Measurements from ENCODE around the gene UNC5C. TPM values are rescaled to one million over a fixed set of nuclear protein-coding genes. Genes with fewer than 3 reads are reported as not detected.

The UNC5C gene
- total RNA-seq, 1 experiment from 2014 or later: not detected

DNA sequence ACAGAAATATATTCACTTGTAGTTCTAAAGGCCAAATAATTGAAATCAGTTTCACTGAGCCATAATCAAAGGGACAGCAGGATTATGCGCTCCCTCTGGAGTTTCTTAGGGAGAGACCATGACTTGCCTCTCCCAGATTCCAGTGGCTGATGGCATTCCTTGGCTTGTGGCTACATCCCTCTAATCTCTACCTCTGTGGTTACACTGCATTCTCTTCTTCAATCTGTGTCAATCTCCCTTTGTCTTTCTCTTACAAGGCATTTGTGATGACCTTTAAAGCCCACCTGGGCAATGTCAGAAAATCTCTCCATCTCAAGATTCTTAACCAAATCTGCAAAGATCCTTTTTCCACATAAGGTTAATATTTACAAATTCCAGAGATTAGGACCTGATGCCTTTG lies 260.2 kb downstream of the UNC5C start:
- DNase-seq: no peak
- Mint-ChIP-seq H3K9me3 (ENCODE audit: unreplicated experiment) (no peaks in the 10 kb centered on the region), H3K4me1 (ENCODE audit: low read depth, unreplicated experiment) (no peaks in the 10 kb centered on the region), H3K4me3 (ENCODE audit: unreplicated experiment) (no peak overlapping the region), H3K36me3 (ENCODE audit: insufficient read depth, unreplicated experiment) (no peaks in the 10 kb centered on the region), H3K27ac (ENCODE audit: unreplicated experiment) (no peak overlapping the region), H3K27me3 (ENCODE audit: insufficient read depth, unreplicated experiment) (no peaks in the 10 kb centered on the region)
- TF ChIP-seq, protein P1, sequence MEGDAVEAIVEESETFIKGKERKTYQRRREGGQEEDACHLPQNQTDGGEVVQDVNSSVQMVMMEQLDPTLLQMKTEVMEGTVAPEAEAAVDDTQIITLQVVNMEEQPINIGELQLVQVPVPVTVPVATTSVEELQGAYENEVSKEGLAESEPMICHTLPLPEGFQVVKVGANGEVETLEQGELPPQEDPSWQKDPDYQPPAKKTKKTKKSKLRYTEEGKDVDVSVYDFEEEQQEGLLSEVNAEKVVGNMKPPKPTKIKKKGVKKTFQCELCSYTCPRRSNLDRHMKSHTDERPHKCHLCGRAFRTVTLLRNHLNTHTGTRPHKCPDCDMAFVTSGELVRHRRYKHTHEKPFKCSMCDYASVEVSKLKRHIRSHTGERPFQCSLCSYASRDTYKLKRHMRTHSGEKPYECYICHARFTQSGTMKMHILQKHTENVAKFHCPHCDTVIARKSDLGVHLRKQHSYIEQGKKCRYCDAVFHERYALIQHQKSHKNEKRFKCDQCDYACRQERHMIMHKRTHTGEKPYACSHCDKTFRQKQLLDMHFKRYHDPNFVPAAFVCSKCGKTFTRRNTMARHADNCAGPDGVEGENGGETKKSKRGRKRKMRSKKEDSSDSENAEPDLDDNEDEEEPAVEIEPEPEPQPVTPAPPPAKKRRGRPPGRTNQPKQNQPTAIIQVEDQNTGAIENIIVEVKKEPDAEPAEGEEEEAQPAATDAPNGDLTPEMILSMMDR (IDR thresholded peaks at IDR 0.05; ENCODE audit: insufficient read depth in 1 of 2, low read depth in 1 of 2, low read length in 1 of 2, severe bottlenecking in 1 of 2, unreplicated experiment in 1 of 2): no peak
- POLR2A ChIA-PET: no interaction called here
- Histone ChIP-seq H3K4me3 (ENCODE audit: low read depth, low read length) (no peak overlapping the region), H3K9me3 (peaks cover 4% of the 10 kb centered on the region; the same call in 1 of the 2 replicates), H3K36me3 (ENCODE audit: control insufficient read depth, insufficient read depth, low read length) (no peaks in the 10 kb centered on the region), H3K4me1 (peaks cover 13% of the 10 kb centered on the region), H3K27me3 (replicated peaks; ENCODE audit: control insufficient read depth, insufficient read depth, low read length) (no peaks in the 10 kb centered on the region)
- CTCF ChIA-PET: no interaction called here
- no TSS peak for BruUV-seq (replicated peaks)
- intact Hi-C loops (cut with micrococcal nuclease; ENCODE audit: unreplicated experiment): no loop called here

DNA sequence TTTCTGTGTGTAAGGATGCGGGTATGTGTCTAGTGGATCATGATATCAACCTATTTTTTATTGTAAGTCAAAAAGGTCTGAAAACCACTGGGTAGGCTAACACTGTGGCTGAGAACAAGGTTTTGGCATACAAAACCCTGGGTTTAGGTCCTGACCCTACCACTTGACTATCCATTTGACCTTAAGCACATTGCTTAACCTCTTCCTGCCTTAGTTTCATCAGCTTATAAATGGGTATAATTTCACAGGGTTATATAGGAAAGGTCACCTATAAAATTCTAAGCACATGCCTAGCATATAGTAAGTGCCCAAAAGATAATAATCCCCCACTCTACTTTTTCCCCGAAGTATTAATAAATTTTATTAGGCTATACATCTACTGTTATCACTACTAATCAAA lies 263.0 kb downstream of the UNC5C start:
- ChIA-PET CTCF (no interaction called here), POLR2A (no interaction called here)
- Histone ChIP-seq H3K9me3 (peaks cover 4% of the 10 kb centered on the region; the same call in 1 of the 2 replicates), H3K36me3 (ENCODE audit: control insufficient read depth, insufficient read depth, low read length) (no peaks in the 10 kb centered on the region), H3K4me1 (peaks cover 13% of the 10 kb centered on the region), H3K4me3 (ENCODE audit: low read depth, low read length) (no peak overlapping the region), H3K27me3 (replicated peaks; ENCODE audit: control insufficient read depth, insufficient read depth, low read length) (no peaks in the 10 kb centered on the region)
- no TSS peak for BruUV-seq (replicated peaks)
- intact Hi-C loops (cut with micrococcal nuclease; ENCODE audit: unreplicated experiment): no loop called here
- Mint-ChIP-seq H3K4me1 (ENCODE audit: low read depth, unreplicated experiment) (no peaks in the 10 kb centered on the region), H3K9me3 (ENCODE audit: unreplicated experiment) (peaks cover 10% of the 10 kb centered on the region), H3K27ac (ENCODE audit: unreplicated experiment) (no peak overlapping the region), H3K36me3 (ENCODE audit: insufficient read depth, unreplicated experiment) (no peaks in the 10 kb centered on the region), H3K27me3 (ENCODE audit: insufficient read depth, unreplicated experiment) (no peaks in the 10 kb centered on the region), H3K4me3 (ENCODE audit: unreplicated experiment) (no peak overlapping the region)
- no peak for DNase-seq
- TF ChIP-seq, protein P1 (IDR thresholded peaks at IDR 0.05; ENCODE audit: insufficient read depth in 1 of 2, low read depth in 1 of 2, low read length in 1 of 2, severe bottlenecking in 1 of 2, unreplicated experiment in 1 of 2): no peak

DNA sequence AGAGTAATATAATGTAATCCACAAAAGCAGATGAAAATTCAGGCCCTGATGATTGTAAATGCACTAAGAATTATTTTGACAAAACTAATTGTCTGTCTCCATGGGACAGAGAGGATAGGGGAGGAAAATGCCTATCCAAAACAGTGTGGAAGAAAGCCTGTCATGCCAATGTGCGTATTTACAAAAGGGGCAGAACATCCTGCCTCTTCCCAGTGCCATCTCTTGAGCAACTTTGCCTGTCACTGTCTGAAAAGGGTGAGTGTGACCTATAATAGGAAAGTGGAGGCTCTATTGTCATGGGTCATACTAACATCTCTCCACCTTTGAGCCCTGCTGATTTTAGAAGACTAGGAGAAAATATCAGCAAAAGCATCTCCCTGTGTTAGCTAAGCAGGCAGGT lies 264.1 kb downstream of the UNC5C start:
- H3K27me3 Mint-ChIP-seq (ENCODE audit: insufficient read depth, unreplicated experiment): no peaks in the 10 kb centered on the region
- peaks cover 11% of the 10 kb centered on the region for H3K9me3 Mint-ChIP-seq (ENCODE audit: unreplicated experiment)
- DNase-seq: no peak
- TF ChIP-seq, protein P1 (IDR thresholded peaks at IDR 0.05; ENCODE audit: insufficient read depth in 1 of 2, low read depth in 1 of 2, low read length in 1 of 2, severe bottlenecking in 1 of 2, unreplicated experiment in 1 of 2): no peak
- H3K27ac Mint-ChIP-seq (ENCODE audit: unreplicated experiment): no peak overlapping the region
- H3K9me3 ChIP-seq: peaks cover 4% of the 10 kb centered on the region; the same call in 1 of the 2 replicates
- no peaks in the 10 kb centered on the region for H3K27me3 ChIP-seq (replicated peaks; ENCODE audit: control insufficient read depth, insufficient read depth, low read length)
- ChIA-PET CTCF (no interaction called here), POLR2A (no interaction called here)
- H3K4me3 ChIP-seq (ENCODE audit: low read depth, low read length): no peak overlapping the region
- H3K4me1 Mint-ChIP-seq (ENCODE audit: low read depth, unreplicated experiment): no peaks in the 10 kb centered on the region
- intact Hi-C loops (cut with micrococcal nuclease; ENCODE audit: unreplicated experiment): no loop called here
- H3K36me3 ChIP-seq (ENCODE audit: control insufficient read depth, insufficient read depth, low read length): no peaks in the 10 kb centered on the region
- no peaks in the 10 kb centered on the region for H3K36me3 Mint-ChIP-seq (ENCODE audit: insufficient read depth, unreplicated experiment)
- H3K4me1 ChIP-seq: peaks cover 11% of the 10 kb centered on the region
- BruUV-seq (replicated peaks): no TSS peak
- H3K4me3 Mint-ChIP-seq (ENCODE audit: unreplicated experiment): no peak overlapping the region
